ENCODE measurements around the gene MS4A2. TPM values are rescaled to one million over a fixed set of nuclear protein-coding genes. Genes with fewer than 3 reads are reported as not detected.

MS4A2 gene
- total and polyA plus RNA-seq, 2 experiments from 2014 or later, result not detected

DNA sequence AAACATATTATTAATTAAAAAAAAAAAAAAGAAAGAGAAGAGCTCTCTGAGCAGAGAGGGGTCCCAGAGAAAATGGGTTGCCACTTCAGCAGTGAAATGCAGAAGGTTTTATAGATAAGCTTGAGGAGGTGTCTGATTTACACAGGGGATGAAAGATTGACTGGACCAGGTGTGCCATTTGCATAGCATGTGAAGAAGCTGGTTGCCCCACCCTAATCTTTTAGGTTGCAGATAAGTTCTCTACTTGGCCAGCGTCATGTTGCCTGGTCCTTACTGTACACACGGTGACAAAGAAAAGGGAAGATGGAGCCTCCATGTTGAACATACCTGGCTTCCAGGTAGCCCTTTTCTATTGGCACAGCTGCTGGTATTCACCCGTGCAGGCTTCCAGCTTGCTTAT, 41.4 kb downstream of the MS4A2 start (continued):
- TF ChIP-seq, protein P1, sequence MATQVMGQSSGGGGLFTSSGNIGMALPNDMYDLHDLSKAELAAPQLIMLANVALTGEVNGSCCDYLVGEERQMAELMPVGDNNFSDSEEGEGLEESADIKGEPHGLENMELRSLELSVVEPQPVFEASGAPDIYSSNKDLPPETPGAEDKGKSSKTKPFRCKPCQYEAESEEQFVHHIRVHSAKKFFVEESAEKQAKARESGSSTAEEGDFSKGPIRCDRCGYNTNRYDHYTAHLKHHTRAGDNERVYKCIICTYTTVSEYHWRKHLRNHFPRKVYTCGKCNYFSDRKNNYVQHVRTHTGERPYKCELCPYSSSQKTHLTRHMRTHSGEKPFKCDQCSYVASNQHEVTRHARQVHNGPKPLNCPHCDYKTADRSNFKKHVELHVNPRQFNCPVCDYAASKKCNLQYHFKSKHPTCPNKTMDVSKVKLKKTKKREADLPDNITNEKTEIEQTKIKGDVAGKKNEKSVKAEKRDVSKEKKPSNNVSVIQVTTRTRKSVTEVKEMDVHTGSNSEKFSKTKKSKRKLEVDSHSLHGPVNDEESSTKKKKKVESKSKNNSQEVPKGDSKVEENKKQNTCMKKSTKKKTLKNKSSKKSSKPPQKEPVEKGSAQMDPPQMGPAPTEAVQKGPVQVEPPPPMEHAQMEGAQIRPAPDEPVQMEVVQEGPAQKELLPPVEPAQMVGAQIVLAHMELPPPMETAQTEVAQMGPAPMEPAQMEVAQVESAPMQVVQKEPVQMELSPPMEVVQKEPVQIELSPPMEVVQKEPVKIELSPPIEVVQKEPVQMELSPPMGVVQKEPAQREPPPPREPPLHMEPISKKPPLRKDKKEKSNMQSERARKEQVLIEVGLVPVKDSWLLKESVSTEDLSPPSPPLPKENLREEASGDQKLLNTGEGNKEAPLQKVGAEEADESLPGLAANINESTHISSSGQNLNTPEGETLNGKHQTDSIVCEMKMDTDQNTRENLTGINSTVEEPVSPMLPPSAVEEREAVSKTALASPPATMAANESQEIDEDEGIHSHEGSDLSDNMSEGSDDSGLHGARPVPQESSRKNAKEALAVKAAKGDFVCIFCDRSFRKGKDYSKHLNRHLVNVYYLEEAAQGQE (IDR thresholded peaks at IDR 0.05; ENCODE audit: unreplicated experiment), result no peak
- TF ChIP-seq JUNB (IDR thresholded peaks at IDR 0.05; ENCODE audit: unreplicated experiment), result no peak

DNA sequence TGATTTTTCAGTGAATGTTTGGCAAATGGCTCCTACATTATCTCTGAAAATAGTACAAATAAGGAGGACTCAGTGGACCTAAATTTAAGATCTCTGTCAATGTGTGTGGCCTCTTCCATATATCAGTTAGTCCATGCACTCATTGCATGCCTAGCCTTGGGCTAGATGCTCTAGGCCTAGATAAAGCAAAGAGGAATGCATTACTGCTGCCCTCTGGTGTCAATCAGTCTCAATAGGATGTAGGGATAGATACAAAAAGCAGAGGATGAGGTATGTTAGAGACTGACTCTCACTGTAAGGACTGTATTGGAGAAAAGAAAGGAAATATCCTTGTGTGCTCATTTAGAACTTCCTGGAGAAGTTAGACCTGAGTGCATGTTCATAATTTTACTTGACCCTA, 42.0 kb downstream of the MS4A2 start:
- peaks cover 8% of the 10 kb centered on the region; the same call in 1 of the 2 replicates for H3K4me1 ChIP-seq (ENCODE audit: insufficient read depth)
- peak; percentile 99 for ATAC-seq
- Mint-ChIP-seq H3K9me3 (peaks cover 25% of the 10 kb centered on the region), H3K27me3 (ENCODE audit: insufficient read depth, low read depth, poor library complexity) (no peaks in the 10 kb centered on the region), H3K4me1 (peaks cover 2% of the 10 kb centered on the region; the same call in 1 of the 3 replicates), H3K4me3 (no peak overlapping the region), H3K36me3 (ENCODE audit: low read depth) (peaks cover 18% of the 10 kb centered on the region), H3K27ac (no peak overlapping the region)
- TF ChIP-seq, protein P2, sequence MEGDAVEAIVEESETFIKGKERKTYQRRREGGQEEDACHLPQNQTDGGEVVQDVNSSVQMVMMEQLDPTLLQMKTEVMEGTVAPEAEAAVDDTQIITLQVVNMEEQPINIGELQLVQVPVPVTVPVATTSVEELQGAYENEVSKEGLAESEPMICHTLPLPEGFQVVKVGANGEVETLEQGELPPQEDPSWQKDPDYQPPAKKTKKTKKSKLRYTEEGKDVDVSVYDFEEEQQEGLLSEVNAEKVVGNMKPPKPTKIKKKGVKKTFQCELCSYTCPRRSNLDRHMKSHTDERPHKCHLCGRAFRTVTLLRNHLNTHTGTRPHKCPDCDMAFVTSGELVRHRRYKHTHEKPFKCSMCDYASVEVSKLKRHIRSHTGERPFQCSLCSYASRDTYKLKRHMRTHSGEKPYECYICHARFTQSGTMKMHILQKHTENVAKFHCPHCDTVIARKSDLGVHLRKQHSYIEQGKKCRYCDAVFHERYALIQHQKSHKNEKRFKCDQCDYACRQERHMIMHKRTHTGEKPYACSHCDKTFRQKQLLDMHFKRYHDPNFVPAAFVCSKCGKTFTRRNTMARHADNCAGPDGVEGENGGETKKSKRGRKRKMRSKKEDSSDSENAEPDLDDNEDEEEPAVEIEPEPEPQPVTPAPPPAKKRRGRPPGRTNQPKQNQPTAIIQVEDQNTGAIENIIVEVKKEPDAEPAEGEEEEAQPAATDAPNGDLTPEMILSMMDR (conservative IDR thresholded peaks at IDR 0.05; ENCODE audit: low read depth in 2 of 2), result peak; percentile 76 to 84
- no peak for TF ChIP-seq STAT1 (IDR thresholded peaks at IDR 0.05; ENCODE audit: unreplicated experiment)
- H2AFZ ChIP-seq, result no peak overlapping the region
- H3K27ac ChIP-seq (ENCODE audit: low read depth), result no peak overlapping the region
- no peak overlapping the region for H3K4me3 ChIP-seq
- 0 out of 2 replicates have a peak, but pooled peaks cover 3% of the 10 kb centered on the region for H3K9me2 ChIP-seq (ENCODE audit: insufficient read depth)
- no peaks in the 10 kb centered on the region for H3K27me3 ChIP-seq (ENCODE audit: insufficient read depth)
- H3F3A ChIP-seq (replicated peaks; ENCODE audit: low read depth), result no peaks in the 10 kb centered on the region
- no peaks in the 10 kb centered on the region for H3K79me2 ChIP-seq (replicated peaks; ENCODE audit: insufficient read depth)
- H3K4me2 ChIP-seq, result no peak overlapping the region
- no peaks in the 10 kb centered on the region for H4K20me1 ChIP-seq (replicated peaks; ENCODE audit: insufficient read depth)
- H3K36me3 ChIP-seq (ENCODE audit: insufficient read depth), result no peaks in the 10 kb centered on the region
- DNase-seq (ENCODE audit: low spot score), result peak; percentile 84

DNA sequence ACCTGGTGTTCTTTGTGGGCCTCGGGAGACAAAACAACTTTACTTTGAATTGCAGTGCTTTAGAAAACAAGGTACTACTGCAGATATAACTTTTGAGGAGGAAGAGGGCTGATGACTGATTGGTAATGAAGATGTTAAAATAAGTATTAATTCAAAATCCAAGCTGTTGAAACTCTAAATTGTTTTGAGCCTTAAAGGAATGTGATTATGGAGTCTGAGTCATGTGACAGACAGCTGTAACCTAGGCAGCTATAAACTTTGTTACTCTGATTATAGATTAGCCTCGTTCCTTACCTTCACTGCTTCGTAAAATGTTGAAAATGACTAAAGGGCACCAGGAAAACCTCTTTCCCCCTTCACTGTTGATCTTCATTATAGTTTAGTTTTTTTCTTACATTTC, 43.4 kb downstream of the MS4A2 start:
- Mint-ChIP-seq H3K27ac (no peak overlapping the region), H3K27me3 (ENCODE audit: insufficient read depth, low read depth, poor library complexity) (peaks cover 3% of the 10 kb centered on the region), H3K9me3 (peaks cover 25% of the 10 kb centered on the region), H3K4me3 (no peak overlapping the region), H3K4me1 (peaks cover 2% of the 10 kb centered on the region; the same call in 1 of the 3 replicates), H3K36me3 (ENCODE audit: low read depth) (peaks cover 18% of the 10 kb centered on the region)
- no peak overlapping the region for H3K4me2 ChIP-seq
- no peaks in the 10 kb centered on the region for H3K27me3 ChIP-seq (ENCODE audit: insufficient read depth)
- H3K36me3 ChIP-seq (ENCODE audit: insufficient read depth), result no peaks in the 10 kb centered on the region
- ATAC-seq (no peak), DNase-seq (ENCODE audit: low spot score) (no peak)
- H3K4me3 ChIP-seq, result no peak overlapping the region
- H3K9me2 ChIP-seq (ENCODE audit: insufficient read depth), result 0 out of 2 replicates have a peak, but pooled peaks cover 3% of the 10 kb centered on the region
- 0 out of 2 replicates have a peak, but pooled peaks cover 4% of the 10 kb centered on the region for H3K4me1 ChIP-seq (ENCODE audit: insufficient read depth)
- no peak overlapping the region for H3K27ac ChIP-seq (ENCODE audit: low read depth)
- no peaks in the 10 kb centered on the region for H4K20me1 ChIP-seq (replicated peaks; ENCODE audit: insufficient read depth)
- no peaks in the 10 kb centered on the region for H3F3A ChIP-seq (replicated peaks; ENCODE audit: low read depth)
- no peak overlapping the region for H2AFZ ChIP-seq
- H3K79me2 ChIP-seq (replicated peaks; ENCODE audit: insufficient read depth), result no peaks in the 10 kb centered on the region
- TF ChIP-seq, protein P2 (conservative IDR thresholded peaks at IDR 0.05; ENCODE audit: low read depth in 2 of 2), result no peak
- TF ChIP-seq JUNB (IDR thresholded peaks at IDR 0.05; ENCODE audit: unreplicated experiment) (no peak), ZNF331 (CRISPR knock-in tag; IDR thresholded peaks at IDR 0.05; ENCODE audit: low read depth) (no peak), ZNF114 (CRISPR knock-in tag; IDR thresholded peaks at IDR 0.05) (no peak), EZH2phosphoT487 (IDR thresholded peaks at IDR 0.05; ENCODE audit: unreplicated experiment) (no peak)
- TF ChIP-seq, protein P3, sequence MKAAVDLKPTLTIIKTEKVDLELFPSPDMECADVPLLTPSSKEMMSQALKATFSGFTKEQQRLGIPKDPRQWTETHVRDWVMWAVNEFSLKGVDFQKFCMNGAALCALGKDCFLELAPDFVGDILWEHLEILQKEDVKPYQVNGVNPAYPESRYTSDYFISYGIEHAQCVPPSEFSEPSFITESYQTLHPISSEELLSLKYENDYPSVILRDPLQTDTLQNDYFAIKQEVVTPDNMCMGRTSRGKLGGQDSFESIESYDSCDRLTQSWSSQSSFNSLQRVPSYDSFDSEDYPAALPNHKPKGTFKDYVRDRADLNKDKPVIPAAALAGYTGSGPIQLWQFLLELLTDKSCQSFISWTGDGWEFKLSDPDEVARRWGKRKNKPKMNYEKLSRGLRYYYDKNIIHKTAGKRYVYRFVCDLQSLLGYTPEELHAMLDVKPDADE (IDR thresholded peaks at IDR 0.05), result no peak
- TF ChIP-seq, protein P1 (IDR thresholded peaks at IDR 0.05; ENCODE audit: unreplicated experiment), result no peak

All from GM23338 (cell line).